Endothelial cell of umbilical vein (primary cell): Measurements from ENCODE around the gene HPS3. TPM values are rescaled to one million over a fixed set of nuclear protein-coding genes. Genes with fewer than 3 reads are reported as not detected.

Experiments used
- BruUV-seq: library from RNA; stranded (reverse); fragments of 400-500 nt; replicated peaks from 2 replicates; lab custom pipeline; 2021; lab: Mats Ljungman, UMichigan
- CTCF ChIA-PET: fragments of 300-600, 350-600 bp; sonication (Branson Sonifier 250); formaldehyde crosslinking; loops from one replicate; lab custom pipeline; 2021; ENCODE audit warnings: antibody characterized with exemption, inconsistent platforms; lab: Charles Lee
- POLR2A ChIA-PET: fragments of 300-600, 350-600 bp; sonication (Branson Sonifier 250); formaldehyde crosslinking; loops from one replicate; lab custom pipeline; 2021; ENCODE audit warnings: antibody characterized with exemption, inconsistent platforms; lab: Charles Lee
- DNase-seq: peaks from one replicate; pipeline ENCODE4 v3.0.0-alpha.2; 2011; ENCODE audit warnings: low read depth, low spot score
- FAIRE-seq: peaks from 2 replicates; lab custom pipeline; 2011; peaks lifted over from hg19 to GRCh38; lab: Jason Lieb, UNC
- H2AFZ ChIP-seq: 2 replicates; pipeline ENCODE4 v1.6.0; 2012; ENCODE audit warnings: low read depth, low read length, control low read depth, inconsistent platforms
- H3K27ac ChIP-seq: 2 replicates; pipeline ENCODE4 v1.5.1; 2011; ENCODE audit warnings: low read depth, mild to moderate bottlenecking, control low read depth, low read length, moderate library complexity; ENCODE audit not compliant: insufficient read depth
- H3K27me3 ChIP-seq, 2 experiments: 2 replicates each; pipeline versions ENCODE4 v1.6.0 to v1.6.1; 2011; ENCODE audit warnings: low read length in 2 of 2, mixed read lengths in 1 of 2; ENCODE audit not compliant: control insufficient read depth in 2 of 2, insufficient read depth in 2 of 2
- H3K36me3 ChIP-seq, 2 experiments: 2 replicates in 1 of 2; 3 replicates in 1 of 2; pipeline ENCODE4 v1.5.1; 2011; ENCODE audit warnings: low read length in 2 of 2, mild to moderate bottlenecking in 1 of 2, moderate library complexity in 1 of 2; ENCODE audit not compliant: control insufficient read depth in 2 of 2, insufficient read depth in 2 of 2; ENCODE audit errors: extremely low read depth in 1 of 2
- H3K4me1 ChIP-seq: 3 replicates; pipeline ENCODE4 v1.5.1; 2011; ENCODE audit warnings: mild to moderate bottlenecking, low read length; ENCODE audit not compliant: control insufficient read depth, insufficient read depth; ENCODE audit errors: extremely low read depth
- H3K4me2 ChIP-seq: 2 replicates; pipeline ENCODE4 v1.6.1; 2011; ENCODE audit warnings: low read length, control low read depth, mixed read lengths; ENCODE audit not compliant: insufficient read depth
- H3K4me3 ChIP-seq, 3 experiments: fragments of 200-600 bp in 1 of 3; sonication (generic), shearing (Covaris generic) in 1 of 3; replicated peaks in 1 of 3; 2 replicates each; pipeline ENCODE4 v1.5.1; 2011 to 2016; ENCODE audit warnings: control low read depth in 3 of 3, low read length in 3 of 3, mild to moderate bottlenecking in 2 of 3, inconsistent platforms in 1 of 3, low read depth in 1 of 3, moderate library complexity in 1 of 3; ENCODE audit not compliant: insufficient read depth in 1 of 3
- H3K79me2 ChIP-seq: 2 replicates; pipeline ENCODE4 v1.6.0; 2012; ENCODE audit warnings: low read length, inconsistent platforms; ENCODE audit not compliant: control insufficient read depth, insufficient read depth
- H3K9ac ChIP-seq: replicated peaks from 2 replicates; pipeline ENCODE3; 2011; ENCODE audit warnings: low read length, control low read depth; ENCODE audit not compliant: insufficient read depth; ENCODE audit errors: extremely low read depth
- H3K9me1 ChIP-seq: replicated peaks from 3 replicates; pipeline ENCODE4 v1.6.0; 2011; ENCODE audit warnings: mild to moderate bottlenecking, low read length; ENCODE audit not compliant: control insufficient read depth, insufficient read depth; ENCODE audit errors: extremely low read depth
- H3K9me3 ChIP-seq: replicated peaks from 2 replicates; pipeline ENCODE4 v1.5.1; 2012; ENCODE audit warnings: low read length, inconsistent platforms; ENCODE audit not compliant: control insufficient read depth, insufficient read depth
- H4K20me1 ChIP-seq: replicated peaks from 2 replicates; pipeline ENCODE3; 2011; ENCODE audit warnings: mild to moderate bottlenecking, low read length; ENCODE audit not compliant: control insufficient read depth, insufficient read depth; ENCODE audit errors: extremely low read depth
- CTCF ChIP-seq, 2 donors: IDR thresholded peaks; 1 replicate in 1 of 2; 2 replicates in 1 of 2; pipeline ENCODE4 v1.5.1; 2011; ENCODE audit warnings: low read length in 2 of 2, mild to moderate bottlenecking in 2 of 2, moderate library complexity in 2 of 2, control low read depth in 1 of 2, inconsistent platforms in 1 of 2, low read depth in 1 of 2; ENCODE audit not compliant: insufficient read depth in 1 of 2; ENCODE audit errors: extremely low read depth in 1 of 2
- EZH2 ChIP-seq: IDR thresholded peaks from 2 replicates; pipeline ENCODE4 v1.6.1; 2012; ENCODE audit warnings: borderline replicate concordance, low read depth, mild to moderate bottlenecking, moderate library complexity, low read length, inconsistent platforms; ENCODE audit not compliant: severe bottlenecking
- FOS ChIP-seq: IDR thresholded peaks from 2 replicates; pipeline ENCODE4 v1.6.1; 2011; ENCODE audit warnings: mild to moderate bottlenecking, low read length, moderate library complexity, borderline replicate concordance; ENCODE audit not compliant: insufficient read depth
- GATA2 ChIP-seq: IDR thresholded peaks from 2 replicates; pipeline ENCODE4 v1.7.0; 2011; ENCODE audit warnings: low read depth, mild to moderate bottlenecking, moderate library complexity, mixed read lengths, low read length; ENCODE audit not compliant: insufficient read length, insufficient read depth
- JUN ChIP-seq: IDR thresholded peaks from 2 replicates; pipeline ENCODE4 v1.6.1; 2011; ENCODE audit warnings: borderline replicate concordance, low read depth; ENCODE audit not compliant: insufficient read length, insufficient read depth
- MAX ChIP-seq: IDR thresholded peaks from 2 replicates; pipeline ENCODE4 v1.6.1; 2011; ENCODE audit not compliant: insufficient read depth, insufficient read length
- MYC ChIP-seq: IDR thresholded peaks from one replicate; pipeline ENCODE4 v1.6.1; 2011; ENCODE audit warnings: mild to moderate bottlenecking, low read depth, low read length
- POLR2A ChIP-seq: IDR thresholded peaks from 2 replicates; pipeline ENCODE4 v1.6.1; 2012; ENCODE audit warnings: low read depth, mild to moderate bottlenecking, control low read depth, low read length
- POLR2AphosphoS5 ChIP-seq: IDR thresholded peaks from 2 replicates; pipeline ENCODE4 v1.6.1; 2012; ENCODE audit warnings: low read depth, mild to moderate bottlenecking, control low read depth, low read length, moderate library complexity; ENCODE audit not compliant: insufficient read depth
- dilution Hi-C: fragments of 300-500 bp; cut with MboI; formaldehyde crosslinking; loops from one replicate; pipeline ENCODE4 v1.15.0; 2019; ENCODE audit warnings: low sequenced_read_pairs; ENCODE audit not compliant: extremely low pct_ligation_motif_present
- intact Hi-C: fragments of 100-400 bp; cut with micrococcal nuclease; formaldehyde crosslinking; loops from one replicate; pipeline ENCODE4 v1.10.0; 2022
- polyA plus RNA-seq, 4 experiments: library from polyadenylated mRNA; depleted of rRNA in 3 of 4; stranded (reverse) in 3 of 4; unstranded in 1 of 4; fragments of >200 nt; gene quantifications; 2 replicates each; pipeline versions ENCODE4 v1.2.1 to v1.2.3, GENCODE V29; 2011 to 2012; ENCODE audit warnings: missing spikeins in 1 of 4
- total RNA-seq: library from RNA; stranded (reverse); gene quantifications from 2 replicates; pipeline ENCODE4 v1.2.3, GENCODE V29; 2021

Gene HPS3
- total and polyA plus RNA-seq, 2 donors (not counting 3 experiments of a cell fraction or from before 2014, with no cell fraction given) = 8.8 to 16.1 TPM

DNA sequence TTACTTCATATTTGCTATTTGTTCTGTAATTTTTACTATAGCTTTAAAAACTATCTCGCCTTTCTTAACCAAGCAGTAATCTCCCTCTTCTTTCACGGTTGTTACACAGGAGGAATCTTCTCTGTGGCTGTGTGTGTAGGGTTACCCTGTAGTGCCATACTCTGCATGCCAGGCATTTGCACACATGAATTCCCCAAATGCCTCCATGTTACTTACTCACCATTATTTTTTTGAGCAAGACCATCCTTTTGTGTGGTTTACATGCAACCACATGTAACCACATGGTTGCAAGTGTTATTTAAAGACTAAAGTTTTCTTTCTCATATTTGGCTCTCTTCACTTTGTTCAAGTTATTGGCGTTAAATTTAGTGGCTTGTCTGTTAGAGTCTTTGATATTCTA is 45.5 kb downstream of the HPS3 start:
- FAIRE-seq (no peak), DNase-seq (no peak)
- no TSS peak for BruUV-seq
- Histone ChIP-seq H3K9me3 (peaks cover 2% of the 10 kb centered on the region), H3K36me3 (peaks cover 0 to 3% of the 10 kb centered on the region in 2 experiments), H3K9ac (no peak overlapping the region), H3K4me3 (no peak overlapping the region), H3K79me2 (no peaks in the 10 kb centered on the region), H4K20me1 (no peaks in the 10 kb centered on the region), H3K27ac (no peak overlapping the region), H3K4me2 (no peak overlapping the region), H3K9me1 (no peaks in the 10 kb centered on the region), H3K27me3 (no peaks in the 10 kb centered on the region), H3K4me1 (peaks cover 16% of the 10 kb centered on the region), H2AFZ (no peak overlapping the region)
- intact Hi-C loops (no loop called here), dilution Hi-C loops (no loop called here)
- POLR2A ChIA-PET = no interaction called here
- TF ChIP-seq POLR2AphosphoS5 (no peak), EZH2 (no peak), MAX (no peak), GATA2 (no peak), CTCF (IDR thresholded peaks at IDR 0.05; ENCODE audit: extremely low read depth in 1 of 2, insufficient read depth in 1 of 2, low read depth in 1 of 2, low read length in 2 of 2) (no peak), JUN (no peak), FOS (no peak), MYC (no peak), POLR2A (no peak)
- CTCF ChIA-PET = no interaction called here
